ENCODE data around the gene PIKFYVE. TPM values are rescaled to one million over a fixed set of nuclear protein-coding genes. Genes with fewer than 3 reads are reported as not detected.

The PIKFYVE gene
- total and polyA plus RNA-seq, 10 of the 15 experiments (the other 5 are each of a cell fraction or from before 2014, with no cell fraction given) = 5.2 to 41.7 (median 19.6) TPM

DNA sequence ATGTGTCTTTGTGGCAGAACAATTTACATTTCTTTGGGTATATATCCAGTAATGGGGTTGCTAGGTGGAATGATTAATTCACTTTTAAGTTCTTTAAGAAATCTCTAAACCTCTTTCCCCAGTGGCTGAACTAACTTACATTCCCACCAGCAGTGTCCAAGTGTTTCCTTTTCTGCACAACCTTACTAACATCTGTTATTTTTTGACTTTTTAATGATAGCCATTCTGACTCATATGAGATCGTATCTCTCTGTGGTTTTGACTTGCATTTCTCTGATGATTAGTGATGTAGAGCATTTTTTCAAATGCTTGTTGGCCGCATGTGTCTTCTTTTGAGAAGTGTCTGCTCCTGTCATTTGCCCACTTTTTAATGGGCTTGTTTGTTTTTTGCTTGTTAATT, 97.4 kb downstream of the PIKFYVE start (continued):
- TF ChIP-seq, protein P1, sequence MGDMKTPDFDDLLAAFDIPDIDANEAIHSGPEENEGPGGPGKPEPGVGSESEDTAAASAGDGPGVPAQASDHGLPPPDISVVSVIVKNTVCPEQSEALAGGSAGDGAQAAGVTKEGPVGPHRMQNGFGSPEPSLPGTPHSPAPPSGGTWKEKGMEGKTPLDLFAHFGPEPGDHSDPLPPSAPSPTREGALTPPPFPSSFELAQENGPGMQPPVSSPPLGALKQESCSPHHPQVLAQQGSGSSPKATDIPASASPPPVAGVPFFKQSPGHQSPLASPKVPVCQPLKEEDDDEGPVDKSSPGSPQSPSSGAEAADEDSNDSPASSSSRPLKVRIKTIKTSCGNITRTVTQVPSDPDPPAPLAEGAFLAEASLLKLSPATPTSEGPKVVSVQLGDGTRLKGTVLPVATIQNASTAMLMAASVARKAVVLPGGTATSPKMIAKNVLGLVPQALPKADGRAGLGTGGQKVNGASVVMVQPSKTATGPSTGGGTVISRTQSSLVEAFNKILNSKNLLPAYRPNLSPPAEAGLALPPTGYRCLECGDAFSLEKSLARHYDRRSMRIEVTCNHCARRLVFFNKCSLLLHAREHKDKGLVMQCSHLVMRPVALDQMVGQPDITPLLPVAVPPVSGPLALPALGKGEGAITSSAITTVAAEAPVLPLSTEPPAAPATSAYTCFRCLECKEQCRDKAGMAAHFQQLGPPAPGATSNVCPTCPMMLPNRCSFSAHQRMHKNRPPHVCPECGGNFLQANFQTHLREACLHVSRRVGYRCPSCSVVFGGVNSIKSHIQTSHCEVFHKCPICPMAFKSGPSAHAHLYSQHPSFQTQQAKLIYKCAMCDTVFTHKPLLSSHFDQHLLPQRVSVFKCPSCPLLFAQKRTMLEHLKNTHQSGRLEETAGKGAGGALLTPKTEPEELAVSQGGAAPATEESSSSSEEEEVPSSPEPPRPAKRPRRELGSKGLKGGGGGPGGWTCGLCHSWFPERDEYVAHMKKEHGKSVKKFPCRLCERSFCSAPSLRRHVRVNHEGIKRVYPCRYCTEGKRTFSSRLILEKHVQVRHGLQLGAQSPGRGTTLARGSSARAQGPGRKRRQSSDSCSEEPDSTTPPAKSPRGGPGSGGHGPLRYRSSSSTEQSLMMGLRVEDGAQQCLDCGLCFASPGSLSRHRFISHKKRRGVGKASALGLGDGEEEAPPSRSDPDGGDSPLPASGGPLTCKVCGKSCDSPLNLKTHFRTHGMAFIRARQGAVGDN (IDR thresholded peaks at IDR 0.05) = no peak
- no peak for TF ChIP-seq RB1 (IDR thresholded peaks at IDR 0.05; ENCODE audit: borderline replicate concordance)
- peak; percentile 26; the same call in 1 of the 2 replicates for TF ChIP-seq JUNB (IDR thresholded peaks at IDR 0.05)
- TF ChIP-seq NFYB (IDR thresholded peaks at IDR 0.05; ENCODE audit: insufficient read depth, low read depth, low read length) = no peak
- TF ChIP-seq, protein P2, sequence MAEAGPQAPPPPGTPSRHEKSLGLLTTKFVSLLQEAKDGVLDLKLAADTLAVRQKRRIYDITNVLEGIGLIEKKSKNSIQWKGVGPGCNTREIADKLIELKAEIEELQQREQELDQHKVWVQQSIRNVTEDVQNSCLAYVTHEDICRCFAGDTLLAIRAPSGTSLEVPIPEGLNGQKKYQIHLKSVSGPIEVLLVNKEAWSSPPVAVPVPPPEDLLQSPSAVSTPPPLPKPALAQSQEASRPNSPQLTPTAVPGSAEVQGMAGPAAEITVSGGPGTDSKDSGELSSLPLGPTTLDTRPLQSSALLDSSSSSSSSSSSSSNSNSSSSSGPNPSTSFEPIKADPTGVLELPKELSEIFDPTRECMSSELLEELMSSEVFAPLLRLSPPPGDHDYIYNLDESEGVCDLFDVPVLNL (IDR thresholded peaks at IDR 0.05; ENCODE audit: low read depth, low read length) = no peak
- TF ChIP-seq SRF (IDR thresholded peaks at IDR 0.05; ENCODE audit: low read depth in 2 of 2, low read length in 2 of 2) = no peak
- TF ChIP-seq MTA2 (IDR thresholded peaks at IDR 0.05; ENCODE audit: low read depth) = peak; percentile 94
- TF ChIP-seq, protein P3, sequence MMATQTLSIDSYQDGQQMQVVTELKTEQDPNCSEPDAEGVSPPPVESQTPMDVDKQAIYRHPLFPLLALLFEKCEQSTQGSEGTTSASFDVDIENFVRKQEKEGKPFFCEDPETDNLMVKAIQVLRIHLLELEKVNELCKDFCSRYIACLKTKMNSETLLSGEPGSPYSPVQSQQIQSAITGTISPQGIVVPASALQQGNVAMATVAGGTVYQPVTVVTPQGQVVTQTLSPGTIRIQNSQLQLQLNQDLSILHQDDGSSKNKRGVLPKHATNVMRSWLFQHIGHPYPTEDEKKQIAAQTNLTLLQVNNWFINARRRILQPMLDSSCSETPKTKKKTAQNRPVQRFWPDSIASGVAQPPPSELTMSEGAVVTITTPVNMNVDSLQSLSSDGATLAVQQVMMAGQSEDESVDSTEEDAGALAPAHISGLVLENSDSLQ (IDR thresholded peaks at IDR 0.05) = peak; percentile 26; the same call in 1 of the 2 replicates

All from GM12878 (cell line).